RKO (cell line): ENCODE data around the gene NEXMIF.
"Not testable (repeated sequence)": the region's sequence is repeated elsewhere in the genome, so short reads cannot be mapped to it uniquely, and the experiment has no call there.

ENCODE experiments used
- DNase-seq: peaks from one replicate; pipeline ENCODE4 v3.0.0-alpha.2; 2016; ENCODE audit warnings: low spot score

NEXMIF gene

DNA sequence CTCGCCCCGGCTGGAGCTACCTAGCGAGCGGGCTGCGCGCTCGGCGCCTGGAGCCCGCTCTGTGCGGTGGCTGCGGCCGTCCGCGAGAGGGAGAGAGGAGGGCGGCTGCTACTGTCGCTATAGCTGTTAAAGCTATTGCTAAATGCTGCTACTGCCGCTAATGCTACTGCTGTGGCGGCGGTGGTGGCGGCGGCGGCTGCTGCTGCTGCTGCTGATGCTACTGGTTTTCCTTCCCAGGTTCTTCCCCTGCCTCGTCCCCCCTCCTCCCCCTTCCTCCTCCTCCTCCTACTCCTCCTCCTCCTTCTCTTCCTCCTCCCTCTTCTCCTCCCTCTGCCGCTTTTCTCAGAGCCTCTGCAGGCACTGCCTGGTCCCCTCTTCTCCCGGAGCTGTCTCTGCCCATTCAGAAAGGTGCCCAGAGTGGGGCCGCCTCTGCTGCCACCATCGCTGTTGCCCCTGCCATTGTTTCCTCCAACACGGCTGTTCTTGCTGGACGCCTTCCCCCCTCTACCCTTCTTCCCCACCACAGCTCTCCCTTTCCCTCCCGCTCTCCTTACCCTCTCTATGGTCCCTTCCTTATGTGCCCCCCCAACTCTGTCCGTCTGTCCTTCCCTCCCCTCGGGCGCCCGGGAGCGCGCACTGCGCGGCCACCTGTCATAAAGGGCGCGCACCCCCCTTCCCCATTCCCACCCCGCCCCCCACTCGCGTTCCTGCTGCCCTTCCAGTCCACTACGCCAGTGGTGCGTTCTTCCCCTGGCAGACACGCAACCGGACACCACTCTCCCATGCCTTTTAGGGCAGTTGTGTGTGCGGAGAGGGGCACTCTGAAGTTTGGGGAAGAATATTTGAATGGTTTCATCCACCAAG, at the start of gene NEXMIF:
Gene NEXMIF, minus strand, starts transcription at position 228 of the 864 bp plus-strand sequence.
- DNase-seq: no peak

DNA sequence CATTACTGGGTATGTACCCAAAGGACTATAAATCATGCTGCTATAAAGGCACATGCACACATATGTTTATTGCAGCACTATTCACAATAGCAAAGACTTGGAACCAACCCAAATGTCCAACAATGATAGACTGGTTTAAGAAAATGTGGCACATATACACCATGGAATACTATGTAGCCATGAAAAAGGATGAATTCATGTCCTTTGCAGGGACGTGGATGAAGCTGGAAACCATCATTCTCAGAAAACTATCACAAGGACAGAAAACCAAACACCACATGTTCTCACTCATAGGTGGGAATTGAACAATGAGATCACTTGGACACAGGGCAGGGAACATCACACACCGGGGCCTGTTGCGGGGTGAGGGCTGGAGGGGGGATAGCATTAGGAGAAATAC, 36.7 kb upstream of the NEXMIF start:
- not testable (repeated sequence) for DNase-seq

DNA sequence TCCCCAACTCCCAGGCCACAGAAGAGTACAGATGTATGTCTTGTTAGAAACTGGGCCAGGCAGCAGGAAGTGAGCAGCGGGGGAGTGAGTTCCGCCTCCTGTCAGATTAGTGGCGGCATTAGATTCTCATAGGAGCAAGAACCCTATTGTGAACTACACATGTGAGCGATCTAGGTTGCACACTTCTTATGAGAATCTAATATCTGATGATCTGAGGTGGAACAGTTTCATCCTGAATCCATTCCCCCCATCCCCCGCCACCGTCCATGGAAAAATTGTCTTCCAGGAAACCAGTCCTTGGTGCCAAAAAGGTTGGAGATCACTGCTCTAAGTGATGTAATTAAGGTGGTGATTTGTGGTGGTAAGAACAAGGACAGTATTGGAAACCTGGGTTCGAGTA, 24.5 kb upstream of the NEXMIF start:
- DNase-seq: no peak

DNA sequence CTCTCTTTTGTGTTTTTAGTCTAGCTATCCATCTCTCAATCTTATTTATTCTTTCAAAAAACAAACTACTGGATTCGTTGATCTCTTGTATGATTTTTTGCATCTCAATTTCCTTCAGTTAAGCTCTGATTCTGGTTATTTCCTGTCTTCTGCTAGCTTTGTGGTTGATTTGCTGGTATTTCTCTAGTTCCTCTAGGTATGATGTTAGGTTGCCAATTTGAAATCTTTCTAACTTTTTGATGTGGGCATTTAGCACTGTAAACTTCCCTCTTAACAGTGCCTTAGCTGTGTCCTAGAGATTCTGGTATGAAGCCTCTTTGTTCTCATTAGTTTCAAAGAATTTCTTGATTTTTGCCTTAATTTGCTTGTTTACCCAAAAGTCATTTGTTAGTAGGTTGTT, 15.2 kb upstream of the NEXMIF start:
- no peak for DNase-seq

DNA sequence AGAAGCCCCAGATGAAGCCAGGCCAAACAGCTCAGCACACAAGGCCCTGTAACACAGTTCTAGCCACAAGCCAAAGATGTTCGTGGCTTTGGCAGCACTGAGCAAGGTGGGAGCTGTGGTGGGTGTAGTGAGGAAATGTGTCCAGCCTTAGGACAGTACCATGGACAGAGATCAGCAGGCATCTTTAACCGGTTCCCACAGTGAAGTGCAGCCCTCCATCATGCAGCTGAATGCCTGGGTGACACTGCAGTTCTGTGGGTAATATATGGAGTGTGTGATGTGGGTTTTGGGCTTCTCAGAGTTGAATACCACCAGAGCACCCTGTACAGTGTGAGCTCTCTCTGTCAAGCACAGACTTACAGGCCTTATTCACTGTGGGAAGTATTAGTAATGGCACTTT, 6.0 kb upstream of the NEXMIF start:
- DNase-seq: peak; percentile 7

DNA sequence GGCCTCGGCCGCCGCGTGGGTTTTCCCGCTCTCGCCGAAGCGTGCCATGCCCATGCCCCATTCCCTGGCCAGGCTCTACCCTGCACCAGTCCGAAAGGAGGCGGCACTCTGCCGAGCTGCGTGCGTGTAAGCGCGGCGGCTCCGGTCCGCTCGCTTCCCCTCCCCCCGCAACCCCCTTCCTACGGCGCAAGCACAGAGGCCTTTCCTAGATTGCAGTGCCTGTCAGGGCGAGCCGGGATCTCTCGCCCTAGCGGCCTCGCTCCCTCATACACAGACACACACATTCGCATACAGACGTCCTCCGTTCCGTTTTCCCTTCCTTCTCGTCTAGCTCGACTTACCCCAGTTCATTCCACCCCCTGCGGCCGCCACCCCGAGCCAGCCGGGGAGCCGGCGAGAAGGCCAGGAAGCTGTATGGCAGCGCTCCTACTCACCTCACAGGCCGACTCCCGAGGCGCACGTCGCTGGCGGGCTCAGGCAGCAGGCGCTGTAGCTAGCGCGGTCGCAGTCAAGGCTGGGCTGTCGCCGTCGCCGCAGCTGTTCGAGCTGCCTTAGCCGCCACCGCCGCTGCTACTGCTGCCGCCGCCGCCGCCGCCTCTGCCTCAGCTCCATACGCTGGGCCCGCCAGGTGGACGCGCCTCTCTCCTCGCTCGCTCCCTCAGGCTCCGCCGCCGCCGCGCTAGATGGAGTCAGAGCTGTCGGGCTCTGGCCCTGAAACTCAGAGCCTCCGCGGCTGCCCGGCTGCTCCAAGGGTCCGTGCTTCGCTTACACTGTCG, 615 bp downstream of the NEXMIF start:
- DNase-seq: no peak

DNA sequence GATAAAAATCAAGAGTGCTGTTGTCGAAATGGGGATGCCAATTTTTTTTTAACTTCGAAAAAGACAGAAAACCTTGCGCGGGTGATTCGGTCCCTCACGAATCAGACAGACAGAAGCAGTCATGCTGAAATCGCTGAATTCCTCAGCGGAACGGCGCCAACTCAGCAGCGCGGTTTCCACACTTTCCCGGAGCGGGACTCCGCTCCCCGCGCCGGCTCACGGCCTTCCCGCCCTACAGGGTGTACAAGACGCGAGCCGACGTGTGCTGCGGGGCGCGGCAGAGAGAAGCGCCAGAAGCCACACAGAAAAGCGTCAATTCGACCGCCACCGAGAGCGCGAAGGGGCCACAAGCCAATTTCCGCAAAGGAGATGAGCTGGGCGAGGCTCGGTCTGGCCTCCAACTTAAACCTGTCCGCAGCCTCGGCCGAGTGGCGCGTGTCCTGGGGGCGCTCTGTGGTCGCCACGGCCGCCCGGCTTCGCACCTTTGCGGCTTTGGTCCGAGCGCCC, 1.3 kb downstream of the NEXMIF start:
- DNase-seq: no peak

DNA sequence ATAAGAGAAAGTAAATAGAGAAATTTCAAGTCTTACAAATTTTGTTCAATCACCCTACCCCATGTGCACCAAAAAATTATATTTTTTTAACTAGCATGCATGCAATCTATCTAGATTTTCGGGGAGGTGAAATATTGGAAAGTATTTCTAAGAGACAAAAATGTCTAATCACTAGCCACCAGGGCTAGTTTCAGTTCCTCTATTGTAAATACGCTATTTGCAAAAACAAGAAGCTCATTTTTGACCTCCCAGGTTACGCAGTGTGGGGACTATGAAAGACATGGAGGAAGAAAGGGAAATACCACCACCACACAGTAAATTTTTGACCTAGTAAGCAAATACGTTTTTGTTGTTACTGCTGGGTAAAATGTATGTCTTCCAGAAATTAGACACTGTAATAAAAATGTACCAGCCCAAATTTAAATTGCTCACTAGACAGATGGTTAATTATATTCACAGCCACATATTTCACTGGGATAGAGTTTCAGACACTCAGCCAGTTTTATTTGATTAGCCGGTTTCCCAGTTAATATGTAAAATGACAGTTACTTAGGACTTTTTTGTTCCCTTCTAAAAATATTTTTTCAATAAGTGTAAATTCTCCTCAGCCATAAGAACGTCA, 2.2 kb downstream of the NEXMIF start:
- DNase-seq: no peak

DNA sequence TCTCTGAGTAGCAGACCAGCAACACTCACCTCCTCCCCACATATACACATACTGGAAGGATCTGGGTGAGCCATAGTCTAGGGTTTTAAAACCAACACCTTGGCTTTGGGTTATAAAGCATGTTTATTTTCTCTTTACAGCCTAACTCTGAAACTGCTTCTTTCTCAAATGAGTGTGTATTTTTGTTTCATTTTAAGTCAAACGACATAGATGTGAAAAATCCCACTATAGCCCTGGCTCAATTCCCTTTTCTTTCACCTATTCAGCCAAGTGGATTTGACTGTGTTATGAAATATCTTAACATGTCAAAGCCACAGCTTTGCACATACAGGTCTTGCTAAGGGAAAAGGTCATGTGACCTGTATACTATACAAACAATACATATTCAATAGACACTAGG, 13.8 kb downstream of the NEXMIF start:
- DNase-seq: no peak

DNA sequence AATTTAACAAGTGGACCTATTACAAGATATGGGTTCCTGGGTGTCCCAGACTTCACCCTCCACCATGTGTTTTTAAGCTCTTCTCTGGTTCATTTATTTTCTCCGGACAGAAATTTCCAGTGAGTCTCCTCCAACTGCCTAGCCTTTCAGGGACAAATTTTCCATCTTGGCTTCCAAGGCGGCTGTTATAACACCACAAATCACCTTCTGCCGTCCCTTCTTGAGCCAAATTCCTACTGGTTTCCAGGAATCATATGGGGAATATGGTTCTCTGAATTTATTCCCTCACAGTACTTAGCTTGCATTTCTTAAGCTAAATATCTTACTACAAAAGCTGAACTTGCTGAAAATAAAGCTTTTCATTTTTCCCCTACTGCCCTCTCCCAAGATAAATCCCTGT, 18.8 kb downstream of the NEXMIF start:
- DNase-seq: no peak

DNA sequence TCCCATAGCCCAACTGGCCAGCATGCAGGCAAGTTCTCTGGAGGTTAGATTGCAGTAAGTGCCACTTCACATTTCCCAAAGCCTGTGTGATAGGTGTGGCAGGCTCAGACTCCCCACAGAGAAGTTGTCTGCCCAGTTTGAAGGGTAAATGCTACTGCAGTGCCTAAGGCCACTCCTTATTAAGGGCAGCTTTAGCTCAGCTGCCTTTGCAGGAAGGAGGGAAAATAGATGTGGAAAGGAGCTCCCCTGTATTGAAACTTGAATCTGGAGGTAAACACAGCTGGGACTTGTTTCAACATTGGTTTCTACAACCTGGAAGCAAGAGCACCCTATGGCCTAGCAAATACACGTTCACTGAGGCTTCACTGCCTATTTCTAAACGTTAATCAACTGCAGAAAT, 22.4 kb downstream of the NEXMIF start:
- no peak for DNase-seq

DNA sequence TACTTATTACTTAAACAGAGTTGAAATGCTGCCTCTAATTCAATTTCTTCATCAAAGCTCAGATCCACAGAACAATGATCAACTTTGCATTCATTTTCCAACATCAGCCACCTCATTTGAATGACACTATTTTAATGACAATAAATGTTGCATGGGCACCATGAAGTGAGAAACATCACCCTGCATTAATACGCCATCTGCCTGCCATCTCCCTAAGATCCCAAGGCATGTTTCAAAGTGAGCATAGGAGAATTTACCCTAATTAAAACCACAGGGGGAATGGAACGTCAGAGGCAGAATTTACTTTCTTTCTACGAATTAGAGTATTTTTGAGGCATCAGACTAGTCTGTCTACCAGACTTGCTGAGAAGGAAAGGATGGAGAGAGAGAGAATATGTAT, 32.7 kb downstream of the NEXMIF start:
- DNase-seq: no peak

DNA sequence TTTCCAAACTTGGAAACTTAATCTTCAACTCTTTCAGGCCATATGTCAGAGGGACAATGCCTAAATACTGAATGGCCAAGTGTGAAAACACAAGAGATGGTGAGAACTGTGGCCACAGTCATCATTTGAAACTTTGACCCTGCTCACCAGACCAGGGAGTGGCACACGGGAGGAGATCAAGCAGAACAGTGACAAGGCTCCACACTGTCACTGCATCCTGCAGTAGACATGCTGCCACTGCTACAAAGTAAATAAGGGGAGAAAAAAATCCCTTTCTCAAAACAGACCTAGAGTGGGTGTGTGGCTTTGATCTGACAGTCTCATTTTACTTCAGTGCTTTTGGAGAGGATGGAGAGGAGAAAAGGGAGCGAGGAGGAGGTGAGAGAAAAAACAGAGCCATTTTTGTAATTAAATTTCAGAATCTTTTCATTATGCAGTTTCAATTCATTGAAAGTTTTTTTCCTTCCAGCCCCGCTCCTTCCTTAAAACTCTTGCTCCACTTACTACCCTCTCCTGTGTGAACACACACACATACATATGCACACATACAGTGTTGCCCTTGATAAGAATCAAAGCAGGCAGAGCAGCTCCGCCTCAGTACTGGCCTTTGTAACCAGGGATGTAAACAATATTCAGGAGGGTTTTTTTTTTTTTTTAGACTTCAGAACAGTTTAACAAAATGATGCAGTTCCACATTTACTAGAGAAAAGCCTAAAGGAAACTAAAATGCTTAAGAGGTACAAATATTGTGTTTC, 34.4 kb downstream of the NEXMIF start:
- no peak for DNase-seq

DNA sequence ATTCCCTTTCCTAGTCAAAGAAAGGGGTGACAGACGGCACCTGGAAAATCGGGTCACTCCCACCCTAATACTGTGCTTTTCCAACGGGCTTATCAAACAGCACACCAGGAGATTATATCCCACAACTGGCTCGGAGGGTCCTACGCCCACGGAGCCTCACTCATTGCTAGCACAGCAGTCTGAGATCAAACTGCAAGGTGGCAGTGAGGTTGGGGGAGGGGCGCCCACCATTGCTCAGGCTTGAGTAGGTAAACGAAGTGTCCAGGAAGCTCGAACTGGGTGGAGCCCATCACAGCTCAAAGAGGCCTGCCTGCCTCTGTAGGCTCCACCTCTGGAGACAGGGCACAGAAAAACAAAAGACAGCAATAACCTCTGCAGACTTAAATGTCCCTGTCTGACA, 42.9 kb downstream of the NEXMIF start:
- DNase-seq: not testable (repeated sequence)

DNA sequence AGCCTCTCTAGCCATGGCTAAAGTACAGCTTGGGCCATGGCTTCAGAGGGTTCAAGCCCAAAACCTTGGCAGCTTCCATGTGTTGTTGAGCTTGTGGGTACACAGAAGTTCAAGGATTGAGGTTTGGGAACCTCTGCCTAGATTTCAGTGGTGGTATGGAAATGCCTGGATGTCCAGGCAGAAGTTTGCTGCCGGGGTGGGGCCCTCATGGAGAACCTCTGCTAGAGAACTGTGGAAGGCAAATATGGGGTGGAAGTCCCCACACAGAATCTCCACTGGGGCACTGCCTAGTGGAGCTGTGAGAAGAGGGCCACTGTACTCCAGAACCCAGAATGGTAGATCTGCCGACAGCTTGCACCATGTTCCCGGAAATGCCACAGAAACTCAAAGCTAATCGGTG, 59.5 kb downstream of the NEXMIF start:
- no peak for DNase-seq

DNA sequence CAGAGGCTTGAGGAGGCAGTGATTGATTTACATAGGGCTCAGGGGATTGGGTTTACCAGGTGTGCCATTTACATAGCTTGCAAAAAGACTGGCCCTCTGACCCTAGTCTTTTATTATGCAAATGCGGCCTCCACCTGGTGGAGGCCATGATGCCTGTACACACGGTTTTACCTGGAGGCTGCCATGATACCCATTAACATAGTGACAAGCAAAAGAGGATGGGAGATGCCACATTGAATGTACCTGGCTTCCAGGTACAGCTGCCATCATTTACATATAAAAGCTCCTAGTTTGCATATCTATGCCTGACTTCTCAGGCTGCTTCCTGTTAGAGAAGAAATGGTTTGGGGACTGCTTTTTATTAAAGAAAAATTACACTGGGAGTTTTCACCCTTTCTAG, 72.0 kb downstream of the NEXMIF start:
- DNase-seq: no peak

DNA sequence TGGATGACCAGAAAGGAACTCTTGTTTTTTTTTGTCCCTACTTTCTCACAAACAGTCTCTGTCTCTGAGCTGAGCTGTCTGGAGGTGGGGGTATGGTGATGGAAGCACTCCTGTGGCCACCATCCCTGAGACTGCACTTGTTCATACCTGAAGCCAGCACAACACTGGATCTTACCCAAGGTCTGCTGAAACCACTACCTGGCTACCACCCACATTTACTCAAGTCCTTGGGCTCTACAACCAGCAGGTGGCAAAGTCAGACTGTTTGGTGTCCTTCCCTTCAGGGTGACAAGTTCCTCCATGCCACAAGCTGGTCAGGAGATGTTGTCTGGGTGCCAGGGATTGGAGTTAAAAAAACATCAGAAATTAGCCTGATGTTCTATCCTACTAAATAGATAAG, 89.7 kb downstream of the NEXMIF start:
- DNase-seq: no peak

DNA sequence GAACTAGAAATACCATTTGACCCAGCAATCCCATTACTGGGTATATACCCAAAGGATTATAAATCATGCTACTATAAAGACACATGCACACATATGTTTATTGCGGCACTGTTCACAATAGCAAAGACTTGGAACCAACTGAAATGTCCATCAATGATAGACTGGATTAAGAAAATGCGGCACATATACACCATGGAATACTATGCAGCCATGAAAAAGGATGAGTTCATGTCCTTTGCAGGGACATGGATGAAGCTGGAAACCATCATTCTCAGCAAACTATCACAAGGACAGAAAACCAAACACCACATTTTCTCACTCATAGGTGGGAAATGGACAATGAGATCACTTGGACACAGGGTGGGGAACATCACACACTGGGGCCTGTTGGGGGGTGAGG, 105.5 kb downstream of the NEXMIF start:
- not testable (repeated sequence) for DNase-seq

DNA sequence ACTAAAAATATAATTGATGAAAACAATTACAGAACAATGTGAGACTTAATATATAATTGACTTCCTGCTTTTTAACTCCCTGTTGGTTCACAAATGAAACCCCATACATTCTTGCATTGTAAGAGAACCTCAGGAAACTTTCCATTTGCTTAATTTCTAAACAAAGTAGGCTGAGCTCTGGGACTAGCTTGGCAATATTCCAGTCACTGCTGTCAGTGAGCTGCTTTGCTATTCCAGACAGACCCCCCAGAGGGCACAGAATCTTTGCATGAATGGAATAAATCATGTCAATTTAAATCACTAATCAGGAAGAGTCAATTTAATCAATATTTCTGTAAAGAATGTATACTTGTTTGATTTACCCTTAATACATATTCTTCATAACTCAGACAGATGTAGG, 110.6 kb downstream of the NEXMIF start:
- no peak for DNase-seq

DNA sequence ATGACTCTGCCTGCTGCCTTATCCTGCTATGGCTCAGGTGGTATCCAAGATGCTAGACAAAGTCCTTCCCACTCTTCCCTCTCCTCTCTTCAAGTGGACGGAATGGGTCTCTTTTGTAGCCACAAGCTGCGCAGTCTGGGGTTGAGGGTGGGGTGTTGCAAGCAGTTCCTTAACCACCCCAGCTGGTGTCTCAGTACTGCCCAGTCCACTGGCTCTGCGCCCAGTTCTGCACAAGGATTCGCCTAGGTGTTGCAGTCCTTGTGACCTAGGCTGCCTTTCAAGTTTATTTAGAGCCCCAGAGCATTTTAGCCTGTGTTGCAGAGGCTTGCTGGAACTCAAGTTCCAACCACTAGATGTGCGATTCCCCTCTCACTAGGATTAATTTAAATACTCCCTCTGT, 120.7 kb downstream of the NEXMIF start:
- DNase-seq: no peak

DNA sequence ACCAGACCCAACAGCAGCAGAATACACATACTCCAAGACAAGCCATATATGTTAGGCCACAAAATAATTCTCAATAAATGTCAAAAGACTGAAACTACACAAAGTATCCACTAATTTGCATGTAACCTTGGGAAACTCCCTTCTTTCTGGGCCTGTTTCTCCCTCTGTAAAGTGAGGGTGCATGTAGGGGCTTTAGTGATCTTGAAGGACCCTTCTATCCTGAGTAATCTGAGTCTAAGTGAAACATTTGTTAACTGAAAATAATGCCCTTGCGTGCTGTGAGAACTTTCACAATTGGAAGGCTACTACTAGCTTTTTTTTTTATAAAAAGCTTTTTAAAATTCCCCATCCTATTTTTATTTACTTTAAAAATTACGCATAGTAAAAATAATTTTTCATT, 125.2 kb downstream of the NEXMIF start:
- DNase-seq: no peak

DNA sequence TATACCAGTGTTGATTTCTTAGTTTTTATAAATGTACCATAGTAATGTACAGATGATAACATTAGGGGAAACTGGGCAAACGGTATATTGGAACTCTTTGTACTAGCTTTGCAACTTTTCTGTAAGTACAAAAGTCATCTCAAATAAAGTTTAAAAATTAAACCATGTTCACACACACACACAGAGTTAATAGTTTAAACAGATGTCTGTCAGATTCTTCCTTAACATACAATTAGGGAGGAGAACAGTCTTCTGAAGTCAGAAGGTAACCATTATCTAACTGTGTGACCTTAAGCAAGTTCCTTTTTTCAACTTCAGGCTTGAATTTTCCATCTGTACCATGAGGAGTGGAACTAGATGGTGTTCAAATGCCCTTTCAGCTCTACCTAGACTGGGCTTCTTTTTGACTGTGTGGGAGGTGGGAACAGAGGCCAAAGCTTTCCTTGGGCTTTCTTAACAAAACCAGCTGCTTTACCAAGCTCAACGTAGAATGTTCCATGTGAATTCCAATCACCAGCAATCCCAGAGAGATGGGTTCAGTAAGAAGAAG, 127.8 kb downstream of the NEXMIF start:
- no peak for DNase-seq
